HG02885 (cell line): ENCODE results near the gene SYNGR1.
"Not testable (repeated sequence)": the region's sequence is repeated elsewhere in the genome, so short reads cannot be mapped to it uniquely, and the experiment has no call there.

ENCODE experiments used
- ATAC-seq: cut with Tn5 transposase; IDR thresholded peaks from one replicate; pipeline ENCODE4 v1.9.1; 2021; ENCODE audit warnings: mild to moderate bottlenecking; ENCODE audit not compliant: unreplicated experiment, poor library complexity

Gene SYNGR1

GRCh38 chr22:39349506-39349966 lies 255 bp upstream of the SYNGR1 start:
- no peak for ATAC-seq

GRCh38 chr22:39350757-39351688 lies 1.2 kb downstream of the SYNGR1 start:
- ATAC-seq = no peak

DNA sequence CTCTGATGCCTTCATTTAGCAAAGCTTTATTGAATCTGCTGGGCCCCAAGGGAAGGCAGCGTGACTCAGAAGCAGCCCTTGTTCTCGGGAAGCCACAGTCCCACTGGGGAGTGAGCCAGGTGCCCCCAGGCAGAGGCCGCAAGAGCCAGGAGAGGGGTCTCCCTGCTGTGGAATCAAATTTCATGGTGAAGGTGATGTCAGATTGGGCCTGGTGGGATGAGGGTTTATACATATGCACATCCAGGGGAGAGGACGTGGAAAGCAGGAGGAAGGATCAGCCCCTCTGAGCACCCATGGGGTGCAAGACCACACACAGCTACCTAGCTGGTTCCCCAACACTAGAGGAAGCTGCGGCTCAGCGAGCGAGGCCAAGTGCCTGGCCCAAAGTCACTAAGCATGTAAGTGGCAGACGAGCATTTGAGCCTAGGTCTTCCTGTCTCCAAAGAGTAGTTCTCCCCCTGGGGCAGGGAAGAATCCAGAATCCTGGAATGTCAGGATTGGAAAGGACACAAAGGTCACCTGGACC lies 2.0 kb downstream of the SYNGR1 start:
- no peak for ATAC-seq

- ATAC-seq = no peak
Measured at GRCh38 chr22:39352306-39352891, 2.6 kb downstream of the SYNGR1 start.

DNA sequence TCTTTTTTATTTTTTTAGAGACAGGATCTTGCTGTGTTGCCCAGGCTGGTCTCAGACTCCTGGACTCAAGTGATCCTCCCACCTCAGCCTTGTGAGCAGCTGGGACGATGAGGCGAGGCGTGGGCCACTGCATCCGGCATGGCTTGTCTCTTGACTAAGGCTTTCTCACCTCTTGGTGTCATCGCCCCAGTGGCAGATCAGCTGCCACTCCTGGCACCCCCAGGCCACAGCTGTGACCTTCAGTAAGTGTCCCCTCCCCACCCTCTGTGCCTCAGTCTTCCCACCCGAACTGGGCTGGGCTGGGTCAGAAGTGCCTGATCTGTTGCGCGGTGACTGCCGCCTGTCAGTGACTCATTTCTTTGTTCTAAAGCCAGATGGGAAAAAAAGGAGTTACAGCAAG lies 3.6 kb downstream of the SYNGR1 start:
- ATAC-seq = no peak

DNA sequence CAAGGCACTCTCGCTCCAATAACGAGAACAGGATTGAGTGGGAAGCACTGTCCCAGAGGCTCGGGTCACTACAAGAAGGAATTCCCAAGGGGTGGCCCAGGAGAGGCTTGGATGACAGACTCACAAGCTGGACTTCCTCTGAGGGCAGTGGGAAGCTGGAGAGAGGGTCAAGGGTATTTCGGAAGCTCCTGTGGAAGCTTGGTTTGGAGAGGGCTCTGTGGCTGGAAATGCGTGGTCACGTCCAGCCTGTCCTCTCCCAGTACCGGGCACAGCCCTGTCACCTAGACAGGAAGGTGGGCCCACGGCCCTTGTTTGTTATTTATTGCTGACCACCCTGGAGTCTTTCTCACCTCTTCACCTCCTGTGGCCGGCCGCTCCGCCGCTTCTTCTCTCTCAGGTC lies 5.3 kb downstream of the SYNGR1 start:
- no peak for ATAC-seq

- not testable (repeated sequence) for ATAC-seq
Measured at GRCh38 chr22:39355805-39356204, 6.0 kb downstream of the SYNGR1 start.

- ATAC-seq = no peak
Measured at GRCh38 chr22:39356464-39356863, 6.7 kb downstream of the SYNGR1 start.

- not testable (repeated sequence) for ATAC-seq
Measured at GRCh38 chr22:39357110-39358108, 7.6 kb downstream of the SYNGR1 start.

- not testable (repeated sequence) for ATAC-seq
Measured at GRCh38 chr22:39358197-39358596, 8.4 kb downstream of the SYNGR1 start.

GRCh38 chr22:39359659-39360195 lies 9.9 kb downstream of the SYNGR1 start:
- no peak for ATAC-seq

DNA sequence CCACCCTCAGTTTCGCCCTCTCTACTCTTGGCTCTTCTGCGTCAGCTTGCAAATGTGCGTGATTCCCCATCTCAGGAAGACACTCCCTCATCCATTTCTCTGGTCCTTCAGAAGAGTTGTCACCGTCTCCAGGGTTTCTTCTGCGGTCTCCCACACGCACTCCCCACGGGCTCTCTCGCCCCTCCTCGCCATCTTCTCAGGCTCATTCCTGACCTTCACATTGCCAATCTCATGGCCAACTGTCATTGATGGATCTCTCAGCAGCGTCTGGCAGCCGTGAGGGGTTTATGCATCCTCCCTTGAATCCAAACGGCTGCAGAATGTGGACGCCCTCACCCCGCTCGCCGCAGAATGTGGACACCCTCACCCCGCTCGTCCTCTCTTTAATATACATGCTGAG lies 10.5 kb downstream of the SYNGR1 start:
- no peak for ATAC-seq

DNA sequence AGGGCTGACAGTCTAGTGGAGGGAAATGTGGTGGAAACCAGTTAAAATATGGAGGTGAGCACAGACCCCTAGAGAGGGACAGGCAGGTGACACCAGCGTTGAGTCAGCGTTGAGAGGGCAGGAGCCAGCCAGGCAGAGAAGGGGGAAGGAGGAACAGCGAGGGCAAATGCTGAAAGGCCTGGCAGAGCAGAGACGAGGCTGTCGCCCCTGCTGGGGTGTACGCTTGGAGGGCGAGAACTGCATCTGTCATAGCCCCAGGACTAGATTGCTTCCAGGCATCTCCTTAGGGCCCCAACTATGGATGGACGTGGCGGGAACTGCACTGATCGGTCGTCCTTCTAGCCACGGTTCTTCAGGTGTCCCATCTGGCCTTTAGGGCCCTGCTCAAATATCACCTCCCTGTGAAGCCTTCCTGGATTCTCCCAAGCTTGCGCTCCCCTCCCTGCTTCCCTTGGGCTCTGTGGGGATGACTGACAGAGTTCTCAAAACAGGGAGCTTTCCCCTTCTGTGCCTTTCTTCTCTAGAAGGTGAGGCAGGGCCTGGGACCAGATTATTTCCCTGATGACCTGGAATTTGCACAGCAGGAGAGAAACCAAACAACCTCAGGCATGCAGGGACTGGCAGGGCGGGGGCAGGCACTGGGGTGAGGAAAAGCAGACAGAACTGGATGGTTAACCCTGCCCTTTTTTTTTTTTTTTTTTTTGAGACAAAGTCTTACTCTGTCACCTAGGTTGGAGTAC lies 11.1 kb downstream of the SYNGR1 start:
- no peak for ATAC-seq

GRCh38 chr22:39361496-39361895 lies 11.7 kb downstream of the SYNGR1 start:
- ATAC-seq = no peak

- no peak for ATAC-seq
Measured at GRCh38 chr22:39362271-39362670, 12.5 kb downstream of the SYNGR1 start.

DNA sequence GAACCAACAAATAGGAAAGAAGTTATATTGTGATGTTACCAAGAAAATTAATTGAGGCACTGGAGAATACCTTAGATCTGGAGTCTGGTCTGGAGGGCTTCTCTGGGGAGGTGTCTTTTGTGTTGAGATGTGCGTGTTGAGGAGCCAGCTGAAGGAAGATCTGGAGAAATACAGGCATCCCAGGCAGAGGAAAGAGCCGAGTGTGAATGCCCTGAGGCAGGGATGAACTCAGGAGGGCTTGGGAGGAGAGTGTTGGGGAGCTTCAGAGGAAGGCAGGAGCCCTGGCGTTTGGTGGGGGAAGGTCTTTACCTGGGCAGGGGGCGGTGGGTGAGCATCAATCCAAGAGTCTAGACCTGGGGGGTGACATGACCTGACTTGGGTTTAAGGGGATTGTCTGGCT lies 13.1 kb downstream of the SYNGR1 start:
- no peak for ATAC-seq

GRCh38 chr22:39363751-39364515 lies 14.1 kb downstream of the SYNGR1 start:
- ATAC-seq = no peak

GRCh38 chr22:39364714-39365491 lies 15.1 kb downstream of the SYNGR1 start:
- ATAC-seq = no peak
